BLaER1 (cell line): Measurements from ENCODE around the gene KCNMB4.

ENCODE experiments used
- H3K27ac ChIP-seq: shearing (Covaris generic); formaldehyde crosslinking; 2 replicates; pipeline ENCODE4 v1.8.1; 2022
- H3K27me3 ChIP-seq: shearing (Covaris generic); formaldehyde crosslinking; 2 replicates; pipeline ENCODE4 v1.8.1; 2022
- H3K36me3 ChIP-seq: shearing (Covaris generic); formaldehyde crosslinking; 2 replicates; pipeline ENCODE4 v1.8.1; 2022
- H3K4me1 ChIP-seq: shearing (Covaris generic); formaldehyde crosslinking; 2 replicates; pipeline ENCODE4 v1.8.1; 2022
- H3K4me2 ChIP-seq: shearing (Covaris generic); formaldehyde crosslinking; 2 replicates; pipeline ENCODE4 v1.8.1; 2022
- H3K4me3 ChIP-seq: shearing (Covaris generic); formaldehyde crosslinking; 2 replicates; pipeline ENCODE4 v1.8.1; 2022
- H3K9ac ChIP-seq: shearing (Covaris generic); formaldehyde crosslinking; 2 replicates; pipeline ENCODE4 v1.8.1; 2022
- H3K9me3 ChIP-seq: shearing (Covaris generic); formaldehyde crosslinking; 2 replicates; pipeline ENCODE4 v1.8.1; 2022
- H4K20me1 ChIP-seq: shearing (Covaris generic); formaldehyde crosslinking; 2 replicates; pipeline ENCODE4 v1.8.1; 2022
- Cebpa-rat ChIP-seq: shearing (Covaris generic); IDR thresholded peaks from 2 replicates; pipeline ENCODE4 v1.8.1; 2022

Gene KCNMB4

DNA sequence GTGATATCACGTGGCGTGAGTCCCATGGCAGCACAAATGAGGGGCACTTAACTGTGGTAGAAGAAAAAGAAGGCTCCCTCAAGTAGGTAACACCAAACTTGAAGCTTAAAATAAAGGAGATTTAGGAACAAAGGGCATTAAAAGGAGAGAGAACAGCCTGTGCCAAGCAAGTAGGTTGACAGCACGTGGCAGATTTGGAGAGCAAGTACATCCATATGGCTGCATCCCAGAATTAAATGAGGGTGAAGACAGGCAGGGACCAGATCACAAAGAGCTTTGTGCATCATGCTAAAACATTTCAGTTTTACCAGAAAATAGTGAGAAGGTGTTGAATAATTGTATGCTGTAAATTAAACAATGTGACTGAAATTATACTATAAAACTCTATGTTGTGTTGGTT is 32.8 kb downstream of the KCNMB4 start:
- no peak overlapping the region for H3K27ac ChIP-seq
- H3K4me2 ChIP-seq = no peak overlapping the region
- H3K9ac ChIP-seq = no peak overlapping the region
- H3K4me1 ChIP-seq = no peaks in the 10 kb centered on the region
- no peaks in the 10 kb centered on the region for H3K9me3 ChIP-seq
- H3K36me3 ChIP-seq = 0 out of 2 replicates have a peak, but pooled peaks cover 19% of the 10 kb centered on the region
- no peaks in the 10 kb centered on the region for H3K27me3 ChIP-seq
- H4K20me1 ChIP-seq = no peaks in the 10 kb centered on the region
- no peak overlapping the region for H3K4me3 ChIP-seq
- TF ChIP-seq Cebpa-rat = no peak

- no peak for TF ChIP-seq Cebpa-rat
Observed at GRCh38 chr12:70399311-70399710, 33.2 kb downstream of the KCNMB4 start.

DNA sequence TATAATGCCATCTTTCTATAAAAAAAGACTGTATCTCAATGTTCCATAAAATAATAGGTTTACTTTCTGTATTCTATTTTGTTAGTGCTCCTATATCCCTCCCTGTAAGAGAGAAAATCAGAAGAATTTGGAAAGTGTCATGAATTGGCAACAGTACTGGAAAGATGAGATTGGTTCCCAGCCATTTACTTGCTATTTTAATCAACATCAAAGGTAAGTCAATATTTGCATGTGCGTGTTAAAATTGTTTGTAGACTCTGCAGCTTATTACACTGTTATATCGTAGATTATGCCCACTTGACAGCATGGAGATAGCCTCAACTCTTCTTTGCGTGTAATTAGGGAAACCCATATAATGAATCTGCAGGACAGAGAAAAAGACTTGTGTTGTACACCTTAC is 34.0 kb downstream of the KCNMB4 start:
- Histone ChIP-seq H3K27me3 (no peaks in the 10 kb centered on the region), H3K27ac (no peak overlapping the region), H3K36me3 (0 out of 2 replicates have a peak, but pooled peaks cover 19% of the 10 kb centered on the region), H4K20me1 (no peaks in the 10 kb centered on the region), H3K9me3 (no peaks in the 10 kb centered on the region), H3K4me1 (no peaks in the 10 kb centered on the region), H3K4me3 (no peak overlapping the region), H3K9ac (no peak overlapping the region), H3K4me2 (no peak overlapping the region)
- TF ChIP-seq Cebpa-rat = no peak

More at GRCh38 chr12:70399311-70399710, 33.2 kb downstream of the KCNMB4 start:
- H4K20me1 ChIP-seq = no peaks in the 10 kb centered on the region
- no peaks in the 10 kb centered on the region for H3K27me3 ChIP-seq
- no peak overlapping the region for H3K9ac ChIP-seq
- no peaks in the 10 kb centered on the region for H3K4me1 ChIP-seq
- no peak overlapping the region for H3K4me2 ChIP-seq
- 0 out of 2 replicates have a peak, but pooled peaks cover 19% of the 10 kb centered on the region for H3K36me3 ChIP-seq
- H3K9me3 ChIP-seq = no peaks in the 10 kb centered on the region
- no peak overlapping the region for H3K4me3 ChIP-seq
- H3K27ac ChIP-seq = no peak overlapping the region

DNA sequence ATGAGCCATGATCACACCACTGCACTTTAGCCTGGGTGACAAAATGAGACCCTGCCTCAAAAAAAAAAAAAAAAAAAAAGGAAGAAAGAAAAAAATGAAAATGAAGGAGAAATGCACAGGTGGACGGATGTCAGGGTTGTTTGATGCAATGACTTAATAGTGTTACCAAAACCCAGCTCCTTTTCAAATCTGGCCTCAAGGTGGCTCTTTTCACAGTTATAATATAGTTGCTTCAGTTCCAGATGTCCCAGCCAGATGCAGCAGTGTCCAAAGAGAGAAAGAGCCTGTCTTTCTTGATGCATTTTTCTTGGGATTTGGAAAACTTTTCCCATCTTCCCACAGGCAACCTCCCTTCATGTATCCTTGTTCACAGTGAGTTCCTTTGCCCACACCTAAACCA is 36.5 kb downstream of the KCNMB4 start:
- H3K36me3 ChIP-seq = 0 out of 2 replicates have a peak, but pooled peaks cover 19% of the 10 kb centered on the region
- no peak overlapping the region for H3K4me3 ChIP-seq
- H3K9me3 ChIP-seq = no peaks in the 10 kb centered on the region
- no peak overlapping the region for H3K4me2 ChIP-seq
- no peaks in the 10 kb centered on the region for H3K27me3 ChIP-seq
- no peaks in the 10 kb centered on the region for H4K20me1 ChIP-seq
- no peak overlapping the region for H3K9ac ChIP-seq
- TF ChIP-seq Cebpa-rat = no peak
- no peaks in the 10 kb centered on the region for H3K4me1 ChIP-seq
- H3K27ac ChIP-seq = no peak overlapping the region

- Histone ChIP-seq H3K9me3 (no peaks in the 10 kb centered on the region), H3K4me2 (no peak overlapping the region), H4K20me1 (no peaks in the 10 kb centered on the region), H3K4me3 (no peak overlapping the region), H3K9ac (no peak overlapping the region), H3K27ac (no peak overlapping the region), H3K4me1 (no peaks in the 10 kb centered on the region), H3K27me3 (no peaks in the 10 kb centered on the region), H3K36me3 (0 out of 2 replicates have a peak, but pooled peaks cover 19% of the 10 kb centered on the region)
- no peak for TF ChIP-seq Cebpa-rat
Observed at GRCh38 chr12:70403826-70404225, 37.7 kb downstream of the KCNMB4 start.

DNA sequence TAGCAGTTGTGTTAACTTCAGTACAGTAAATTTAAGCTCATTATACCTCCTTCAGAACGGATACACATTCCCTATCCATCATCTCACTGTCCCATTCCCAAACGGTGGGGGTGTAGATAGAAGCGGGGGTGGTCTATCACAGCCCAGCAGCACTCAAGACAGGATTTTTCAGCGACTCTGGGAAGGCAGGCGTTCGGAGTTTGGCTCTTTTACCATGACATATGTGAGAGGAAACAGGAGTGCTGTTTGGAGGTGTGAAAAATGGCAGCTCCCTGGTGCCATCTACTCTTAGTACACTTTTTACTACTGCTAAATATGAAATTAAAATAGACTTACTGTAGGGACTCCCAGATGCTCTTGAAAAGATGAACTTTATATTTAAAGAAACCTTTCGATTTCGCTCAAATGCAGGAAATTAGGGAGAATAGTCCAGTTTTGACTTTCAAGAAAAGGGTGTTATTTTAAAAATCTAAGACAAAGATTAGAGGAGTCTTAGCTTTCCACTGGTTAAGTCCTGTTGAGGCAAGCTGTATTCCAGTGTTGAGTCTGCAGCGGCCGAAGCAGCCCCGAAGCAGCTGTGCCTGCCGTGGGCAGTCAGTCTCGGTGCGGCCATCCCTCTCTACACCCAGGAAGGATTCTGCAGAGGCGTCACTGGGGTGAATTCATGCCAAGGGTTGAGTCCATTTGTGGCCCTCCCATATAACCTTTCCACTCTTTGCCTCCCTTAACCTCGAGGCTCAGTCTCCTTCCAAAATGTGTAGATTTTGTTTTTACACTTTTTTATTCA is 42.1 kb downstream of the KCNMB4 start:
- Histone ChIP-seq H3K4me3 (no peak overlapping the region), H4K20me1 (no peaks in the 10 kb centered on the region), H3K27ac (no peak overlapping the region), H3K9me3 (no peaks in the 10 kb centered on the region), H3K36me3 (no peaks in the 10 kb centered on the region), H3K4me2 (no peak overlapping the region), H3K4me1 (no peaks in the 10 kb centered on the region), H3K27me3 (no peaks in the 10 kb centered on the region), H3K9ac (no peak overlapping the region)
- no peak for TF ChIP-seq Cebpa-rat

DNA sequence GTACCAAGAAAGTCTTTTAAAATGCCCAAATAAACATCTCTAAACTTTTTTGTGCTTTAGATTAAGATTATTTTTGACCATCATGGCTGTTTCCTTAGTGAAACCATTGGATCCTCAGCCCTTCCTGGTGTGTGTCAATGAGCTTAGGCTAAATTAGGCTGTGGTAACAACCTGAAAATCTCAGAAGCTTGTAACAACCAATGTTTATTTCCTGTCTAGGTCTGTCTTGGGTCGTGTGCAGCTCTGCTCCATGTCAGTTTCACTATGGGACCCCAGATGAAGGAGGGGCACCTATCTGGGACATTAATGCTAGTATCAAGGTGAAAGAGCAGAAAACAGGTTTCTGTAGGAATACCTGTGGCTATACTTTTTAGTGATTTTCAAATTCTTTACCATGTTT is 49.9 kb downstream of the KCNMB4 start:
- Histone ChIP-seq H3K4me3 (no peak overlapping the region), H3K36me3 (no peaks in the 10 kb centered on the region), H3K27ac (no peak overlapping the region), H3K9ac (no peak overlapping the region), H3K27me3 (no peaks in the 10 kb centered on the region), H4K20me1 (no peaks in the 10 kb centered on the region), H3K9me3 (no peaks in the 10 kb centered on the region), H3K4me1 (peaks cover 10% of the 10 kb centered on the region), H3K4me2 (peak overlapping the region; percentile 52)
- TF ChIP-seq Cebpa-rat = no peak

- Histone ChIP-seq H3K9me3 (no peaks in the 10 kb centered on the region), H3K4me2 (no peak overlapping the region), H3K9ac (no peak overlapping the region), H3K36me3 (no peaks in the 10 kb centered on the region), H3K27ac (no peak overlapping the region), H4K20me1 (no peaks in the 10 kb centered on the region), H3K4me1 (peaks cover 10% of the 10 kb centered on the region), H3K4me3 (no peak overlapping the region), H3K27me3 (no peaks in the 10 kb centered on the region)
- no peak for TF ChIP-seq Cebpa-rat
Observed at GRCh38 chr12:70417121-70417520, 51.0 kb downstream of the KCNMB4 start.

- Histone ChIP-seq H3K27me3 (no peaks in the 10 kb centered on the region), H3K36me3 (no peaks in the 10 kb centered on the region), H3K27ac (no peak overlapping the region), H3K9me3 (no peaks in the 10 kb centered on the region), H3K9ac (no peak overlapping the region), H3K4me1 (peaks cover 10% of the 10 kb centered on the region), H4K20me1 (no peaks in the 10 kb centered on the region), H3K4me2 (no peak overlapping the region), H3K4me3 (no peak overlapping the region)
- TF ChIP-seq Cebpa-rat = no peak
Observed at GRCh38 chr12:70418101-70418500, 52.0 kb downstream of the KCNMB4 start.

- Histone ChIP-seq H3K9me3 (no peaks in the 10 kb centered on the region), H3K9ac (no peak overlapping the region), H3K4me3 (no peak overlapping the region), H3K27ac (no peak overlapping the region), H3K27me3 (no peaks in the 10 kb centered on the region), H4K20me1 (no peaks in the 10 kb centered on the region), H3K36me3 (no peaks in the 10 kb centered on the region), H3K4me1 (no peaks in the 10 kb centered on the region), H3K4me2 (no peak overlapping the region)
- no peak for TF ChIP-seq Cebpa-rat
Observed at GRCh38 chr12:70422631-70423030, 56.5 kb downstream of the KCNMB4 start.
